ENCODE results near the gene NLRP3.

DNA sequence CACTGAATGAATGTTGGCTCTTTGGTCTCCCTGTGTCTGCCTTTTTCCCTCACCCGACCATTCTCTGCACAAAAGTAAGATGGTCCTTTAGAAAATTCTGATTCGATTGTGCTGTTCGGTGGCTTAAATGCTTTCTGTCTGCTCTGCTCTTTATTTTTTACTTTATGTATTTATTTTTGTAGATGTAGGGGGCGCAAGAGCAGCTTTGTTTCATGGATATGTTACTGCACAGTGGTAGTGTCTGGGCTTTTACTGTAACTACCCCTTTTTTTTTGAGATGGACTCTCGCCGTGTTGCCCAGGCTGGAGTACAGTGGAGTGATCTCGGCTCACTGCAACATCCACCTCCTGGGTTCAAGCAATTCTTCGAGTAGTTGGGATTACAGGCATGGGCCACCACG is 15.7 kb downstream of the NLRP3 start:
- TF ChIP-seq EZH2 (IDR thresholded peaks at IDR 0.05; ENCODE audit: low read depth) = no peak
- TF ChIP-seq, protein P1, sequence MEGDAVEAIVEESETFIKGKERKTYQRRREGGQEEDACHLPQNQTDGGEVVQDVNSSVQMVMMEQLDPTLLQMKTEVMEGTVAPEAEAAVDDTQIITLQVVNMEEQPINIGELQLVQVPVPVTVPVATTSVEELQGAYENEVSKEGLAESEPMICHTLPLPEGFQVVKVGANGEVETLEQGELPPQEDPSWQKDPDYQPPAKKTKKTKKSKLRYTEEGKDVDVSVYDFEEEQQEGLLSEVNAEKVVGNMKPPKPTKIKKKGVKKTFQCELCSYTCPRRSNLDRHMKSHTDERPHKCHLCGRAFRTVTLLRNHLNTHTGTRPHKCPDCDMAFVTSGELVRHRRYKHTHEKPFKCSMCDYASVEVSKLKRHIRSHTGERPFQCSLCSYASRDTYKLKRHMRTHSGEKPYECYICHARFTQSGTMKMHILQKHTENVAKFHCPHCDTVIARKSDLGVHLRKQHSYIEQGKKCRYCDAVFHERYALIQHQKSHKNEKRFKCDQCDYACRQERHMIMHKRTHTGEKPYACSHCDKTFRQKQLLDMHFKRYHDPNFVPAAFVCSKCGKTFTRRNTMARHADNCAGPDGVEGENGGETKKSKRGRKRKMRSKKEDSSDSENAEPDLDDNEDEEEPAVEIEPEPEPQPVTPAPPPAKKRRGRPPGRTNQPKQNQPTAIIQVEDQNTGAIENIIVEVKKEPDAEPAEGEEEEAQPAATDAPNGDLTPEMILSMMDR (conservative IDR thresholded peaks at IDR 0.05) = no peak
